MM.1S (cell line): ENCODE data around the gene REG3G.

Source experiments
- DNase-seq: peaks from one replicate; pipeline ENCODE4 v3.0.0-alpha.2; 2015
- H2AFZ ChIP-seq: fragments of 300-600 bp; sonication (generic); 2 replicates; pipeline ENCODE4 v1.6.0; 2016; ENCODE audit warnings: antibody characterized with exemption, low read length
- H3F3A ChIP-seq: fragments of 300-600 bp; sonication (generic); 2 replicates; pipeline ENCODE4 v1.6.1; 2016; ENCODE audit warnings: mild to moderate bottlenecking, antibody characterized with exemption, low read length, moderate library complexity, mixed read lengths; ENCODE audit not compliant: insufficient read depth
- H3K27ac ChIP-seq: fragments of 300-600 bp; sonication (generic); 2 replicates; pipeline ENCODE4 v1.5.1; 2016; ENCODE audit warnings: mild to moderate bottlenecking, low read length
- H3K27me3 ChIP-seq: fragments of 300-600 bp; sonication (generic); replicated peaks from 2 replicates; pipeline ENCODE4 v1.6.0; 2016; ENCODE audit warnings: low read length; ENCODE audit not compliant: insufficient read depth
- H3K36me3 ChIP-seq: fragments of 300-600 bp; sonication (generic); replicated peaks from 2 replicates; pipeline ENCODE4 v1.6.1; 2016; ENCODE audit warnings: mild to moderate bottlenecking, low read length, mixed read lengths; ENCODE audit not compliant: insufficient read depth
- H3K4me1 ChIP-seq: fragments of 300-600 bp; sonication (generic); 2 replicates; pipeline ENCODE4 v1.6.1; 2016; ENCODE audit warnings: low read length, mixed read lengths
- H3K4me2 ChIP-seq: fragments of 300-600 bp; sonication (generic); 2 replicates; pipeline ENCODE4 v1.6.0; 2016; ENCODE audit warnings: low read depth, low read length
- H3K4me3 ChIP-seq: fragments of 300-600 bp; sonication (generic); 2 replicates; pipeline ENCODE4 v1.5.1; 2016; ENCODE audit warnings: low read length, mixed read lengths
- H3K79me2 ChIP-seq: fragments of 300-600 bp; sonication (generic); 2 replicates; pipeline ENCODE4 v1.6.1; 2016; ENCODE audit warnings: mixed run types, low read length, mixed read lengths
- H3K9ac ChIP-seq: fragments of 300-600 bp; sonication (generic); 2 replicates; pipeline ENCODE4 v1.6.1; 2016; ENCODE audit warnings: low read length, mixed read lengths
- H3K9me2 ChIP-seq: fragments of 300-600 bp; sonication (generic); replicated peaks from 2 replicates; pipeline ENCODE4 v1.6.1; 2016; ENCODE audit warnings: mild to moderate bottlenecking, low read length, mixed read lengths; ENCODE audit not compliant: insufficient read depth
- H3K9me3 ChIP-seq: fragments of 300-600 bp; sonication (generic); replicated peaks from 2 replicates; pipeline ENCODE4 v1.6.1; 2016; ENCODE audit warnings: mild to moderate bottlenecking, low read length, mixed read lengths; ENCODE audit not compliant: insufficient read depth
- H4K20me1 ChIP-seq: fragments of 300-600 bp; sonication (generic); 2 replicates; pipeline ENCODE4 v1.6.1; 2016; ENCODE audit warnings: mild to moderate bottlenecking, low read length, moderate library complexity, mixed read lengths; ENCODE audit not compliant: insufficient read depth
- EZH2 ChIP-seq: fragments of 300-600 bp; sonication (generic); optimal IDR thresholded peaks from 2 replicates; pipeline ENCODE3; 2017; ENCODE audit warnings: low read depth, mild to moderate bottlenecking, antibody characterized with exemption, low read length, mixed read lengths
- EZH2phosphoT487 ChIP-seq: fragments of 300-600 bp; sonication (generic); IDR thresholded peaks from 2 replicates; pipeline ENCODE4 v1.6.1; 2018; ENCODE audit warnings: antibody characterized with exemption, low read length
- TF ChIP-seq, protein P1 (sequence below): fragments of 300-600 bp; sonication (generic); IDR thresholded peaks from 2 replicates; pipeline ENCODE4 v1.5.1; 2016; ENCODE audit warnings: antibody characterized with exemption, low read length, mixed read lengths

Gene REG3G

DNA sequence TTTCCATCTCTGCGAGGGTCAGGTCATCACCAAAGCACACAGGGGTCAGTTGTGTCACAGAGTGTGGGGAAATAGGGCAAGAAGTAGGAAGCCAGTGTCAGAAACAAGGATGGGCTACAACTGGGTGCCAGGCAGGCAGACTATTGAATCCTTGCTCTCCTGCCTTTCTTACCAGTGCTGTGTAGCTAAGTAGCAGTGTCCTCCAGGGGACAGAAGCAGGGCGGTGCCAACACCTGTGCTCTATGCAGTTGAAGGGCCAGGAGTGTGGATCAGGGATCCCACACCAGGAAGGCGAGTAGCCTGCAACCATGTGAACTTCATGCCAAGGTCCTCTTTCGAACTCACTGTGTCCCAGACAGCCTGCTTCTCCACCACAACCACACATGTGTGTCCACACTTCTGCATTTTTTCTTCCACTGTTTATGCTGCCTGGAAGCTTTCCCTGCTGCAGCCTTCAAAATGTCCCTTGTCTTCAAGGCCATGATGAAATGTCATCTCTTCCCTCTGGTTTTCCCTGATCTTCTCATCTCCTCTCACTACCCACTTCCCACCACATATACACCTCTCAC lies 25.4 kb upstream of the REG3G start:
- Histone ChIP-seq H3K4me3 (no peak overlapping the region), H3K4me2 (no peak overlapping the region), H3K27ac (no peak overlapping the region), H2AFZ (no peak overlapping the region), H3K27me3 (no peaks in the 10 kb centered on the region), H3K9ac (no peak overlapping the region), H3K79me2 (no peaks in the 10 kb centered on the region), H3F3A (no peaks in the 10 kb centered on the region), H4K20me1 (no peaks in the 10 kb centered on the region), H3K4me1 (no peaks in the 10 kb centered on the region), H3K36me3 (no peaks in the 10 kb centered on the region), H3K9me3 (no peaks in the 10 kb centered on the region), H3K9me2 (no peaks in the 10 kb centered on the region)
- DNase-seq, result no peak
- no peak for TF ChIP-seq EZH2phosphoT487
- no peak for TF ChIP-seq EZH2
- TF ChIP-seq, protein P1, sequence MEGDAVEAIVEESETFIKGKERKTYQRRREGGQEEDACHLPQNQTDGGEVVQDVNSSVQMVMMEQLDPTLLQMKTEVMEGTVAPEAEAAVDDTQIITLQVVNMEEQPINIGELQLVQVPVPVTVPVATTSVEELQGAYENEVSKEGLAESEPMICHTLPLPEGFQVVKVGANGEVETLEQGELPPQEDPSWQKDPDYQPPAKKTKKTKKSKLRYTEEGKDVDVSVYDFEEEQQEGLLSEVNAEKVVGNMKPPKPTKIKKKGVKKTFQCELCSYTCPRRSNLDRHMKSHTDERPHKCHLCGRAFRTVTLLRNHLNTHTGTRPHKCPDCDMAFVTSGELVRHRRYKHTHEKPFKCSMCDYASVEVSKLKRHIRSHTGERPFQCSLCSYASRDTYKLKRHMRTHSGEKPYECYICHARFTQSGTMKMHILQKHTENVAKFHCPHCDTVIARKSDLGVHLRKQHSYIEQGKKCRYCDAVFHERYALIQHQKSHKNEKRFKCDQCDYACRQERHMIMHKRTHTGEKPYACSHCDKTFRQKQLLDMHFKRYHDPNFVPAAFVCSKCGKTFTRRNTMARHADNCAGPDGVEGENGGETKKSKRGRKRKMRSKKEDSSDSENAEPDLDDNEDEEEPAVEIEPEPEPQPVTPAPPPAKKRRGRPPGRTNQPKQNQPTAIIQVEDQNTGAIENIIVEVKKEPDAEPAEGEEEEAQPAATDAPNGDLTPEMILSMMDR, result no peak

DNA sequence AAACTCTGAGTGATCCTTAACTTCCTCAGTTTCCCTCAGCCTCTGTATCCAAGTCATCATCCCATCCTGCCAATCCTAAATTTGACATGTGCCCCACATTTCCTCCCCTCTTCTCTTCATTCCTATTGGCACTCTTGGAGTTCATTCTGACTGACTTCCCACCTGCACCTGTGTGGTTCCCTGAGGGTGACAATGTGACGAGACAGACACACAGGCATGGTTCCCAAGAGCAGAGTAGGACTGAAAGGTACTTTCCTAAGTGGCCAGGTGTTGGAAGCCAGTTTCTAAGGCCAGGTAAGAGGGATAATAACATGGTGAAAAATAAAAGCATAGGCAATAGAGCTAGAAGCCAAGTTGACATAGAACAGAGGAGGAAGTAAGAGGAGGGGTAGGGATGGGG lies 24.2 kb upstream of the REG3G start:
- no peak overlapping the region for H3K4me2 ChIP-seq
- TF ChIP-seq, protein P1, result no peak
- TF ChIP-seq EZH2 (no peak), EZH2phosphoT487 (no peak)

DNA sequence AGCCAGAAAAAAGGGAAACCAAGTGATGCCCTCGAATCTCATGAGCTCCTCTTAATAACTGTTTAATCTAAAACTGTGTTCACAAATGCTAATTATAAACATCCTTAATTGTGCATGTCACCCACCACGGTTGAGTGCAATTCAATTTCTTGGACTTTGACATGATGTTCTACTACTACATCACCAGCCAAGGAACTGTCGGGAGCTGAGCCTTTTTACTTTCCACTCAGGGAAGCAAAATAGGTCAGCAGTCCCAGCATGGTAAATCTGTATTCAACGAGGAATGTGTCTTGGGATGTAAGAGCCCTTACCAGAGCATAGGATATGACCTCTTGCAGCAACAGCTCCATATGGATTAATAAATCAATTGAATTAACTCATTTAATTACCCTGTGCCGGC lies 20.8 kb upstream of the REG3G start:
- Histone ChIP-seq H4K20me1 (no peaks in the 10 kb centered on the region), H3K4me1 (no peaks in the 10 kb centered on the region), H2AFZ (no peak overlapping the region), H3K36me3 (no peaks in the 10 kb centered on the region), H3K4me2 (no peak overlapping the region), H3F3A (no peaks in the 10 kb centered on the region), H3K27me3 (no peaks in the 10 kb centered on the region), H3K9me3 (no peaks in the 10 kb centered on the region), H3K79me2 (no peaks in the 10 kb centered on the region), H3K27ac (no peak overlapping the region), H3K9ac (no peak overlapping the region), H3K4me3 (no peak overlapping the region), H3K9me2 (no peaks in the 10 kb centered on the region)
- TF ChIP-seq, protein P1, result no peak
- no peak for TF ChIP-seq EZH2phosphoT487
- no peak for TF ChIP-seq EZH2
- DNase-seq, result no peak

More for the DNA sequence above, 24.2 kb upstream of the REG3G start:
- Histone ChIP-seq H3K4me1 (no peaks in the 10 kb centered on the region), H3K36me3 (no peaks in the 10 kb centered on the region), H3K9me2 (no peaks in the 10 kb centered on the region), H3K27ac (no peak overlapping the region), H2AFZ (no peak overlapping the region), H3K27me3 (no peaks in the 10 kb centered on the region), H3K9ac (no peak overlapping the region), H3K9me3 (no peaks in the 10 kb centered on the region), H3K4me3 (no peak overlapping the region), H3F3A (no peaks in the 10 kb centered on the region), H4K20me1 (no peaks in the 10 kb centered on the region), H3K79me2 (no peaks in the 10 kb centered on the region)
- no peak for DNase-seq
